Stimulated activated CD8-positive, alpha-beta memory T cell treated with anti-CD3 and anti-CD28 coated beads, Interleukin-12 subunit alpha, Interleukin-12 subunit beta, amount 100 ng/mL, for 24 hours (primary cell): ENCODE results near the gene ADRA2C.
"Not testable (repeated sequence)": the region's sequence is repeated elsewhere in the genome, so short reads cannot be mapped to it uniquely, and the experiment has no call there.

Experiments
- DNase-seq: peaks from one replicate; pipeline ENCODE4 v3.0.0-alpha.2; 2020; ENCODE audit errors: extremely low read depth

Gene ADRA2C

GRCh38 chr4:3812211-3812934 is 46.2 kb downstream of the ADRA2C start:
- no peak for DNase-seq

GRCh38 chr4:3813151-3814052 is 47.2 kb downstream of the ADRA2C start:
- no peak for DNase-seq

GRCh38 chr4:3814053-3814570 is 47.9 kb downstream of the ADRA2C start:
- DNase-seq, result no peak

GRCh38 chr4:3814838-3815237 is 48.7 kb downstream of the ADRA2C start:
- not testable (repeated sequence) for DNase-seq

- no peak for DNase-seq
These were observed 50.2 kb downstream of the ADRA2C start for GRCh38 chr4:3816256-3816825.

GRCh38 chr4:3816983-3817960 is 51.1 kb downstream of the ADRA2C start:
- no peak for DNase-seq
